ENCODE data around the gene RHBG.

DNA sequence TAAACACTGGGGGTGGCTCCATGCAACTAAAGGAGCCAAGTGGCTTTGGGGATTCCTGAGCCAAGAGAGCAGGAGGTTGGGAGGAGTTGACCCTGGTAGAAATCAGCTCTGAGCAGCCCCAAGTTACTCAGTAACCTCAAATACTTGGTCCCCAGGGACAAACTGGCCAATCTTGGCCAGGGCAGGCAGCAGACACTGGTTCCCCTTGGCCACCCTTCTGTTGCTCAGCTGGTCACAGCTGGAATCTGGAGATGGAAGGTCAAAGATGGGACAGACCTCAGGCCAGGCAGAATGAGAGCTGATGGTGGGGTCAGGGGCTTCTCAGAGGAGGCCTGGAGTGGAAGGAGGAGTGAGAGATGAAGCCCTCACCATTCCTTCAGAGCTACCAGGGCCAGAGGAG lies 3.3 kb upstream of the RHBG start:
- TF ChIP-seq, protein P1, sequence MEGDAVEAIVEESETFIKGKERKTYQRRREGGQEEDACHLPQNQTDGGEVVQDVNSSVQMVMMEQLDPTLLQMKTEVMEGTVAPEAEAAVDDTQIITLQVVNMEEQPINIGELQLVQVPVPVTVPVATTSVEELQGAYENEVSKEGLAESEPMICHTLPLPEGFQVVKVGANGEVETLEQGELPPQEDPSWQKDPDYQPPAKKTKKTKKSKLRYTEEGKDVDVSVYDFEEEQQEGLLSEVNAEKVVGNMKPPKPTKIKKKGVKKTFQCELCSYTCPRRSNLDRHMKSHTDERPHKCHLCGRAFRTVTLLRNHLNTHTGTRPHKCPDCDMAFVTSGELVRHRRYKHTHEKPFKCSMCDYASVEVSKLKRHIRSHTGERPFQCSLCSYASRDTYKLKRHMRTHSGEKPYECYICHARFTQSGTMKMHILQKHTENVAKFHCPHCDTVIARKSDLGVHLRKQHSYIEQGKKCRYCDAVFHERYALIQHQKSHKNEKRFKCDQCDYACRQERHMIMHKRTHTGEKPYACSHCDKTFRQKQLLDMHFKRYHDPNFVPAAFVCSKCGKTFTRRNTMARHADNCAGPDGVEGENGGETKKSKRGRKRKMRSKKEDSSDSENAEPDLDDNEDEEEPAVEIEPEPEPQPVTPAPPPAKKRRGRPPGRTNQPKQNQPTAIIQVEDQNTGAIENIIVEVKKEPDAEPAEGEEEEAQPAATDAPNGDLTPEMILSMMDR (IDR thresholded peaks at IDR 0.05; ENCODE audit: low read depth, low read length) = no peak
- TF ChIP-seq POLR2A (IDR thresholded peaks at IDR 0.05; ENCODE audit: extremely low read depth, insufficient read length) (no peak), MYC (IDR thresholded peaks at IDR 0.05; ENCODE audit: low read depth, low read length) (no peak)
- TF ChIP-seq, protein P2, sequence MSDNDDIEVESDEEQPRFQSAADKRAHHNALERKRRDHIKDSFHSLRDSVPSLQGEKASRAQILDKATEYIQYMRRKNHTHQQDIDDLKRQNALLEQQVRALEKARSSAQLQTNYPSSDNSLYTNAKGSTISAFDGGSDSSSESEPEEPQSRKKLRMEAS (IDR thresholded peaks at IDR 0.05; ENCODE audit: low read depth, low read length) = no peak

All from NB4 (cell line).